Raji (cell line): ENCODE measurements around the gene PRDX4.

ENCODE experiments used
- POLR2A ChIP-seq: IDR thresholded peaks from 2 replicates; pipeline ENCODE4 v1.6.1; 2011; ENCODE audit warnings: low read depth, low read length, control low read depth; ENCODE audit not compliant: insufficient read depth

Gene PRDX4

DNA sequence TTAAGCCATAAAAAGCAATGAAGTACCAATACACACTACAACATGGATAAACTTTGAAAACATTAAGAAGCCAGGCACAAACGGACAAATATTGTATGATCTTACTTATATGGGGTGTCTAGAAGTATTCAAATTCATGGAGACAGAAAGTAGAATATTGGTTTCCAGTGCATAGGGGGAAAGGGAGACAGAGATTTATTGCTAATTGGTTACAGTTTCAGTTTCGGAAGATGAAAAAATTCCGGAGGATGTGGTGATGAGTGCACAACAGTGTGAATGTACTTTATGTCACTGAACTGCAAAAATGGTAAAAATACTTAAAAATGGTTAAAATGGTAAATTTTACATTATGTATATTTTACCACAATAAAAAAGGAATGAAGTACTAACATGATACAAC is 5.1 kb upstream of the PRDX4 start:
- TF ChIP-seq POLR2A = no peak

DNA sequence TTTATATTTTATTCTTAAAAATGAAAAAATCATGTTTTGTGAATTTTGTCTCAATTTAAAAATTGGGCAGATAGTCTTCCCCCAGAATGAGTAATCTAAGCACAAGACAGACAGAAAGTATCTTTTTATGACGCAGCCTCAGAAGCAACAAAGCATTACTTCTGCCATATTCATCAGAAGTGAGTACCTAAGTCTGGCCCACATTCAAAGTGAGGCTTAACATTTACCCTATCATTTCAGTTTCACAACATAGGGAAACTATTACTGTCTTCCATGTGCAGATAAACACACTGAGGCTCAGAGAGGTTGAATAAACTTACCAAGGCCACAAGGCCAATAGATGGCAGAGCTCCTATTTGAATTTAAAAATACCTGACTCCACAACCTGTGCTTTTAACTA is 4.4 kb upstream of the PRDX4 start:
- no peak for TF ChIP-seq POLR2A

DNA sequence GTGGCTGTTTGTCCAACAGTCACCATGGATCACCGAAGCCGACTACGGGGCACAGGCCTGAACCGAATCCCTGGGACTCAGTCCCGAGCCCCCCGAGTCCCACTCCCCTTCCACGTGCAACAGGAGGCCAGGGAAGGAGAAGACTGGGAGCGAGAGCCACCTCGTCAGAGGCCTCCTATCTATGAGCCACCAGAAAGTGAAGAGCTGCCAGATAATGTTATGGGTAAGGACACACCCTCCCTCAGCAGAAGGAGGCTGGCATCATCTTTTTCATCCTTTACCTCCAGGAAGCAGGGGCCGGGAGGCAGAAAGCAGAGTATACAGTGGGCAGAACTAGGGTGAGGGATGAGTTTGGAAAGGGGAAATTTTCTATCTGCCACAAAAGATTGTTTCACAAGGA is 2.8 kb upstream of the PRDX4 start:
- no peak for TF ChIP-seq POLR2A

DNA sequence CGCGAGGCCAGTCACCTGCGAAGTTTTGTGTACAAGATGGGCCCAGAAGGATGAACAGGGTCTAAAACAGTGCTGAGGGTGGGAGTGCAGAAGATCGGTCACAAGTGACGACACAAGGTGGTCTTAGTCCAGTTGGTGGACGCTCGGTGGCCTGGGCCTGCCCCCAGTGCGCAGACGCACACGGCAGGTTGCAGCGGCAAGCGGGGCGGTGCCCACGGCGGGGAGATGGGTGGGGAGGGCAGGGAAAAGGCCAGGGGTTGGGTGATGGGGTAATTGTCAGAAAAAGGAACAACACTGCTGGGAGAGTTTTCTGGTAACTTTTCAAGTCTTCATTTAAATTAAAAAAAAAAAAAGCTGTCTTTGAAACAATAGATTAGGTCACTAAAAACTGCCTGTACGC is 1.0 kb upstream of the PRDX4 start:
- TF ChIP-seq POLR2A = no peak

DNA sequence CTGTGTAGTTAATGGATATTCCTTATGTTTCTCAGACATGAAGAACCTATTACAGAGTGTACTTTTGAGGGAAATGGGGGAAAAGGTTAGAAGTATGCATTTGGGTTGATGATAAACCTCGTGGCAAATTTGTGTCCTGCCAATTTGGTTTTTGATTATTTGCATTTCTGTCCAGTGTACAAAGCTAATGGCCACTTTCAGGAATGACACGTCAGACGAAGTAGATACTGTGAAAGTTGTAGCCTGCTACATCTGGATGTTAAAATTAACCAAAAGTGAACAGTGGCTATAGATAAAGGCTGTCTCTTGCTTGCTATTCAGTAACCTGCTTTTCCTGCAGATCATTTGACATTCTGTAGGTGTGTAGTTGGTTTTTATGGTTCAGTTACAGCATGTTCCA is 1.0 kb downstream of the PRDX4 start:
- no peak for TF ChIP-seq POLR2A

DNA sequence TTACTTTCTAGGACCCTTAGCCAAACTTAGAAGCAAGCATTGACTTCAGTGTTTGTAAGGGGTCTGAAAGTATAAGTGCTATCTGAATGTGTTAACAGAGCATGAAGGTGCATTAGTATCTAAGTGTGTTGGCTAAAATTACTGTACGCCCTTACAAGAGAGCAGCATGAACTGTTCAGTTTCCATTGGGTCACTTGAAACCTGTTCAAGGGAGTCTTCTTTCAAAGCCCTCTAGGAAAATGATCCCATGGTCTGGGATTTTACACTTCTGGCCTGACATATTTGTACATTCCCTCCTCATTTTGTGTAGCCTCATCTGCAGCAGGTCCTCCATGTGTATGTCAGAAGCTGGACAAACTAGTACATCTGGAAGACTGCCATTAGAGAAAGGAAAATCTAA is 3.2 kb downstream of the PRDX4 start:
- TF ChIP-seq POLR2A = no peak

DNA sequence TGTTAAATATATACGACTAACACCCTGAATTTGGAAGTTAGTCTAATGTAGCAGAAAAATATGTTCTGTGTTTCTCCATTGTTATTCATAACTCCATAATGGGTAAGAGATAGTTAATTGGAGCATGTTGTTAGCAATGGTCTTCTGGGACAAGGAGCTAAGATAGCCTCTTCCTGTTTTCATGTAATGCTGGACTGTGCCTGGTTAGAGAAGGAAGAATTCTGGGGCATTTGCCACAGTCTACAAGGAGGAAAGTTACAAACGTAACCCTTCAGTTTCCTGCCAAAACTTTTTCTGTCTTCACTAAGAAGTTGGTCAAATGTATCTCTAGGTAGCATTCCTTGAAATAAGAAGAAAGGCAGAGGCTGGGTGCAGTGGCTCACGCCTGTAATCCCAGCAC is 5.8 kb downstream of the PRDX4 start:
- TF ChIP-seq POLR2A = no peak

DNA sequence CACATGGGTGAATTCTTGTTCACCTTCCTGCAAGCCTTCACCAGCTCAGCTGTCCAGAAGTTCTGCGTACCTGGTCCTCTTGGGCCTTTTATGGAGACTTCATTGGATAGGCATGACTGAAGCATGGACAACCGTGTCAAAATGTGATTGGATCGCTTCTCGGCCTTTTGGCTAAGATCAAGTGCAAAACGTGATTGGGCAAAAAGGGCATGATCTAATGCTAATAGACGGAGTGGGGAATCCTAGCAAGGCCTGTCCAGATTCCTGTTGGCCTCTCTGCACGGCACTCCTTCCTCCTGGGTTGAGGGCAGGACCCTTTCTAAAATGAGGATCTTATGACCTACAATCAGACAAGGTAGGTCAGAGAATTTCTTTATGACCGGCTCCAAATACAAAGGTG is 24.9 kb downstream of the PRDX4 start:
- TF ChIP-seq POLR2A = no peak

DNA sequence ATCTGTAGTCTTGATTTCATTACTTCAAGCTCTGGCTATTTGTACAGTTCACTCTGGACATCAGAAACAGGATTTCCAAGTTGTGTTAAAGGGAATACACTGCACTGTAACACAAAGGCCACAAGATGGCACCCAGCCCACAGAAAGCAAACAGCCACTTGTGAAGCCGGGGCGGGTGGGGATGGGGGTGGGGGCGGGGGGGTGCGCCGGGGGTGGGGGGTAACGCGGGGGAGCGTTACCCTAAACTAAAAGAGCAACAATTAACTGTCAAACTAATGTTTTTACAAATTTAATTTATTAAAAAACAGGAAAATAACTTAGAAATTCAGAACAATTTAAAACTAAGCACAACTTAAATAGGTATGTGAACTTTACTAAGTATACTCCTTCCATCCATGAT is 27.3 kb downstream of the PRDX4 start:
- no peak for TF ChIP-seq POLR2A

DNA sequence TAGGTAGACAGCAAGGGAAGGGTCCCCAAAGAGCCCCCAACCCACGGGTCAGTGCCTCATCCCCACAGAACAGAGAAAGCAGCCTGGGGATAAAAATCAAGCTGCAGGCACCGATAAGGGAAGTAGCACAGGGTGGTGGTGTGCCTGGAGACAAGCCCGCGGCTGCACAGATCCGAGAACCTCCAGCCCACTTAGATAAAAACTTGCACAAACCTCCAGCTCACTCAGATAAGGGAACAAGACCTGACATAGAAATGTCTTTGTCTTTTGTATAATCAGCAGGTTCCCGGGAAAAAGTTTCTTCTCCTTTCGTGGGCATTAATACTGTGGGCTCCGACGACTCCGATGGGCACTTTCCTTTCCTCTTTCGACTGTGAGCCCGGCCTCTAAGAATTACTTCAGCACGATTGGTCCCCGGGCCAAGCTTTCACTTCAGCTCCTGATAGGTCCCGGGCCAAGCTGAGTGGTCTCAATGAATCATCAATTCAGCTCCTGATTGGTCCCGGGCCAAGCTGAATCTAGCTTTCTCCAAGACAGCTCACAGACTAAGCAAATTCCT is 32.4 kb downstream of the PRDX4 start:
- no peak for TF ChIP-seq POLR2A

DNA sequence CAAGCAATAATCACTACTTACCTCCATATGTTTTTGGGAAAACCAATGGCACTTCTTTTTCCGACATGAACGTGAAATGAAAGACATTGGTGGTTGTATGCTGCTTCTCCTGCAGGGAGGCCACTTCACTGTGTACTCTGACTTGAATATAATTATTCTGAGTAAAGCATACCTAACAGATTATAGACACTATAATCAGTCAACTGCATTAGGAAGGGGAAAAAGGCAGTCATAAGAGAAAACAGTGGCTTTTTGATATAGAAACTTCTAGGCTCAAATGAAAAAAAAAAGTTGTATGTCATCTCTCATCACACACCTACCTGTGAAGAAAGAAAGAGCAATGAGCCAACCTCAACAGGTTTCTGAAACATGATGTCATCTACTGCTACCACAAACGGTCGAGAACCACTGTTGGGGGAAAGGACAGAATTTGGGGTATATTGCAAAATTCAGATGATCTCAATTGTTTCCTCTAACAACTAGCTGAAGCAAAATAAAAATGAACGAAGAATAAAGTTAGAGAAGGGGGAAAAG is 37.4 kb downstream of the PRDX4 start:
- TF ChIP-seq POLR2A = no peak

DNA sequence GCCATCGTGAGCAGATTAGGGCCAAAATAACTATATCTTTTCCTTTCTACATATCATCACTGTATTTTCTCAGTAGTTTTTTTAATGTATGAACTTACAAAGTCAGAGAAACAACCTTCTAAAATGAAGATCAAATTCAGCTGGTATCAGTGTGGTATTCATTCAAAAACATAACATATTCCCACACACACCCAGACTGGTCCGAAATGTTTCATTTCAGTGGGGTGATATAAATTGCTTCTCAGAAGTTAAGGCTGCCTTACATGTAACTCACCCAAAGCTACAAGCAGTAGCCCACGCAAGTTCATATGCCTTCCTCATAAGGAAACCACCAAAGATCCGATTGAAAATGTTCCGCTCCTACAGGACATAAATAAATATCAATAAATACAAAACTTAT is 37.9 kb downstream of the PRDX4 start:
- TF ChIP-seq POLR2A = no peak

DNA sequence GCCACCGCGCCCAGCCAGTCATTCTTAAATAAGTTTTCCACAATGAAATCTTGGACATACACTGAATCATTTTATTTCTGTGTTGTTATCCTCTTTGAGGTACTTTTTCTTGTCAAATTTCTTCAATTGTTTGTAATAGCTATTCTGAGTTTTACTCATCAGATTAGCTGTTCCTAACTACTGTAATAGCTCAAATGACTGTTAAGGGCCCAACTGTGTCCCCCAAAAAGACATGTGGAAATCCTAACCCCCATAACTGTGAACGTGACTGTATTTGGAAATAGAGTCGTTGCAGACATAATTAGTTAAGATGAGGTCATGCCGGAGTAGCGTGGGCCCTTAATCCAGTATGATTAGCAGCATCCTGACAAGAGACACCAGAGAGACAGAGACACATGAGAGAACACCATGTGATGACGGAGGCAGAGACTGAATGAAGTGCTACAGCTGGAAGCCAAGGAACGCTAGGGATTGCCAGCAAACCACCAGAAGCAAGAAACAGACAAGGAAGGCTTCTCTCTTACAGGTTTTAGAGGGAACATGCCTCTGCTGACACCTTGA is 52.9 kb downstream of the PRDX4 start:
- TF ChIP-seq POLR2A = no peak

DNA sequence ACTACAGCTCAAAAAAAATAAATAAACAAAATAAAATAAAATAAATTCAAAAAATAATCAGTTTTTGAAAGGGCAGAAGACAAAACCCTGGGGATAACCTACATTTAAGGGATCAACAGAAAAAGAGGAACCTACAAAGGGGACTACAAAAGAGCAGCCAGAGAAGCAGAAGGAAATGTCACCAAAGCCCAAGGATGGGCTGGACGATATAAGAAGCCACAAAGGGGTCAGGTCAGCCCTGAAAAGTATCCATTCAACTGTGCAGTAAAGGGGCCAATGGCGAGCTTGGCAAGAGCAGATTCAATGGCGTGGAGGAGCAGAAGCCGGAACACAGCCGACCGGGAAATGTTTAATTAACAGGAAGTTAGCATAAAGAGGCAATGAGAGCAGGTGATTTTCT is 58.9 kb downstream of the PRDX4 start:
- no peak for TF ChIP-seq POLR2A

DNA sequence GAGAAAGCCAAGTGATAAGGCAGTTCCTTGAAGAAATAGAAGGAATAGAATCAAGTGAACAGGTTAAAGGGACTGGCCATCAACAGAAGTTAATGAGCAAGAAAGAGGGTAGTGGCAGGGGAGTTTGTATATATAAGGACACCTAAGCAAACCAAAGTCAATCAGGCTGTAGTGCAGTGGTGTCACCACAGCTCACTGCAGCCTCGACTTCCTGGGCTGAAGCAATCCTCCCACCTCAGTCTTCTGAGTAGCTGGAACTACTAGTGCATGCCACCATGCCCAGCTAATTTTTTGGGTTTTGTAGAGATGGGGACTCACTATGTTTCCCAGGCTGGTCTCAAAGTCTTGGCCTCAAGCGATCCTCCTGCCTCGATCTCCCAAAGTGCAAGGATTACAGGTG is 59.9 kb downstream of the PRDX4 start:
- TF ChIP-seq POLR2A = no peak

DNA sequence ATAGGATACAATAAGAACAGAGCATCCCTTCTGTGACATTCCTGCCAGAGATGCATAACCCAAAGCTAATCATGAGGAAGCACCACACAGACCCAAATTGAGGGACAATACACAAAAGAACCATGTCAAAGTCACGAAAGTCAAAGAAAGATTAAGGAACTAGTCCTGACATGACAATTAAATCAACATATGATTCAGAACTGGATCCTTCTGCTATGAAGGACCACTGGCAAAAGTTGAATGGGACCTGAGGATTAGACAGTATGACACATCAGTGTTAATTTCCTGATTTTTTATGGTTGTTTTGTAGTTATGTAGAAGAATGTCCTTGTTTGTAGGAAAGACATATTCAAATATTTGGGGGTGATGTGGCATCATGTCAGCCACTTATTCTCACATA is 61.9 kb downstream of the PRDX4 start:
- no peak for TF ChIP-seq POLR2A

DNA sequence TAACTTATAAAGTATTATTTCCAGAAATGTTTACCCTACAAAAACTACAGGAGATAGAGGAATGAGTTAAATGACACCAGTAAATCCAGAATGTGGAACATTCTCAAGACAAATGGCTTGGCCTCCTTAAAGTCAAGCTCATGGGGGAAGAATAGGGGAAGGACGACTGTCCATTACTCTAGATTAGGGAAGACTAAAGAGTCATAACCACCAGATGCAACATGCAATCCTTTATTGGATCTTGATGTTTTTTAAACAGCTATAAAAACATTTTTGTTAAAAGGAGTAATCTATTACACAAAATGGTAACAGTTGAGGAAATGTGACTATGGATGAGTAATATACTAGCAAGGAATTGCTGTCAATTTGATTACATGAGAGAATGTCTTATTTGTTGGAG is 64.7 kb downstream of the PRDX4 start:
- TF ChIP-seq POLR2A = no peak
